OCI-LY7 (cell line): ENCODE results near the gene FRS2. TPM values are rescaled to one million over a fixed set of nuclear protein-coding genes. Genes with fewer than 3 reads are reported as not detected.

Experiments used
- BruUV-seq: library from RNA; stranded (reverse); fragments of 400-500 nt; replicated peaks from 2 replicates; lab custom pipeline; 2021; lab: Mats Ljungman, UMichigan
- CTCF ChIA-PET: fragments of 300-600 bp; sonication (Branson Sonifier 250); formaldehyde crosslinking; loops from one replicate; lab custom pipeline; 2022; ENCODE audit warnings: antibody characterized with exemption; ENCODE audit not compliant: unreplicated experiment; lab: Charles Lee
- POLR2A ChIA-PET: fragments of 300-600 bp; sonication (Branson Sonifier 250); formaldehyde crosslinking; loops from one replicate; lab custom pipeline; 2022; ENCODE audit warnings: antibody characterized with exemption; lab: Charles Lee
- DNase-seq: peaks from one replicate; pipeline ENCODE4 v3.0.0-alpha.2; 2015; ENCODE audit warnings: low spot score
- H2AFZ ChIP-seq: fragments of 200-600 bp; sonication (generic), shearing (Covaris generic); 2 replicates; pipeline ENCODE4 v1.6.1; 2014; ENCODE audit warnings: mild to moderate bottlenecking, antibody characterized with exemption, low read length, moderate library complexity
- H3K27ac ChIP-seq: fragments of 200-600 bp; sonication (generic); 2 replicates; pipeline ENCODE4 v1.5.1; 2014; ENCODE audit warnings: mixed run types, low read depth, mild to moderate bottlenecking, moderate library complexity, low read length, inconsistent platforms; ENCODE audit not compliant: poor library complexity, severe bottlenecking
- H3K36me3 ChIP-seq: fragments of 200-600 bp; sonication (generic); 2 replicates; pipeline ENCODE4 v1.6.1; 2014; ENCODE audit warnings: mild to moderate bottlenecking, antibody characterized with exemption, low read length, moderate library complexity, mixed read lengths; ENCODE audit not compliant: insufficient read depth
- H3K4me1 ChIP-seq: fragments of 200-600 bp; sonication (generic); 2 replicates; pipeline ENCODE4 v1.5.1; 2014; ENCODE audit warnings: mild to moderate bottlenecking, low read length; ENCODE audit not compliant: insufficient read depth, poor library complexity, severe bottlenecking
- H3K4me2 ChIP-seq: fragments of 200-600 bp; sonication (generic); 2 replicates; pipeline ENCODE4 v1.6.1; 2014; ENCODE audit warnings: mild to moderate bottlenecking, low read length
- H3K4me3 ChIP-seq: fragments of 200-600 bp; sonication (generic); 2 replicates; pipeline ENCODE4 v1.5.1; 2014; ENCODE audit warnings: mild to moderate bottlenecking, low read depth, low read length; ENCODE audit not compliant: poor library complexity, severe bottlenecking
- H3K79me2 ChIP-seq: fragments of 200-600 bp; sonication (generic); 2 replicates; pipeline ENCODE4 v1.6.1; 2016; ENCODE audit warnings: low read depth, mild to moderate bottlenecking, low read length, moderate library complexity, mixed read lengths; ENCODE audit not compliant: insufficient read depth
- H3K9me2 ChIP-seq: fragments of 200-600 bp; sonication (generic); 2 replicates; pipeline ENCODE4 v1.6.1; 2016; ENCODE audit warnings: mild to moderate bottlenecking, low read length, mixed read lengths; ENCODE audit not compliant: insufficient read depth
- H3K9me3 ChIP-seq: fragments of 200-600 bp; sonication (generic); 2 replicates; pipeline ENCODE4 v1.6.1; 2014; ENCODE audit warnings: mild to moderate bottlenecking, mixed run types, low read length, mixed read lengths
- H4K20me1 ChIP-seq: fragments of 200-600 bp; sonication (generic); 2 replicates; pipeline ENCODE4 v1.6.1; 2014; ENCODE audit warnings: mild to moderate bottlenecking, antibody characterized with exemption, low read length, moderate library complexity, mixed read lengths; ENCODE audit not compliant: insufficient read depth
- CTCF ChIP-seq: fragments of 200-600 bp; sonication (generic); conservative IDR thresholded peaks from 2 replicates; pipeline ENCODE4 v1.5.1; 2014; ENCODE audit warnings: mild to moderate bottlenecking, antibody characterized with exemption, low read length, moderate library complexity, mixed read lengths
- EZH2phosphoT487 ChIP-seq: fragments of 200-600 bp; sonication (generic); IDR thresholded peaks from 2 replicates; pipeline ENCODE4 v1.6.1; 2018; ENCODE audit warnings: low read depth, borderline replicate concordance, mild to moderate bottlenecking, mixed run types, antibody characterized with exemption, low read length, moderate library complexity, mixed read lengths
- intact Hi-C: fragments of 100-400 bp; cut with micrococcal nuclease; formaldehyde crosslinking; loops from one replicate; pipeline ENCODE4 v1.10.0; 2022; ENCODE audit not compliant: unreplicated experiment
- total RNA-seq, 2 experiments: library from RNA; depleted of rRNA in 1 of 2; stranded (reverse); fragments of >200 nt in 1 of 2; shearing (Covaris generic) in 1 of 2; gene quantifications; 2 replicates each; pipeline ENCODE4 v1.2.3, GENCODE V29; 2014 to 2022

The FRS2 gene
- total RNA-seq, 2 experiments from 2014 or later, result 11.1 to 18.5 TPM

GRCh38 chr12:69578283-69578682, 108.1 kb downstream of the FRS2 start:
- intact Hi-C loops, result loop anchor here (10.0 kb wide), 1 partner anchor 423 kb away; no protein-coding TSS in a partner anchor
- TF ChIP-seq EZH2phosphoT487 (no peak), CTCF (no peak)
- Histone ChIP-seq H3K4me2 (no peak overlapping the region), H3K36me3 (peaks cover 23% of the 10 kb centered on the region), H4K20me1 (no peaks in the 10 kb centered on the region), H3K9me3 (no peaks in the 10 kb centered on the region), H3K79me2 (no peaks in the 10 kb centered on the region), H2AFZ (no peak overlapping the region), H3K4me1 (peaks cover 6% of the 10 kb centered on the region), H3K4me3 (no peak overlapping the region), H3K27ac (no peak overlapping the region), H3K9me2 (no peaks in the 10 kb centered on the region)
- BruUV-seq, result no TSS peak
- CTCF ChIA-PET, result interaction anchor here (0.5 kb wide), 1 partner anchor 15 kb away, joined by 3 read pairs; no protein-coding TSS in a partner anchor
- DNase-seq, result no peak
- POLR2A ChIA-PET, result interaction anchor here (0.8 kb wide), 1 partner anchor 20 kb away, joined by 3 read pairs; no protein-coding TSS in a partner anchor

DNA sequence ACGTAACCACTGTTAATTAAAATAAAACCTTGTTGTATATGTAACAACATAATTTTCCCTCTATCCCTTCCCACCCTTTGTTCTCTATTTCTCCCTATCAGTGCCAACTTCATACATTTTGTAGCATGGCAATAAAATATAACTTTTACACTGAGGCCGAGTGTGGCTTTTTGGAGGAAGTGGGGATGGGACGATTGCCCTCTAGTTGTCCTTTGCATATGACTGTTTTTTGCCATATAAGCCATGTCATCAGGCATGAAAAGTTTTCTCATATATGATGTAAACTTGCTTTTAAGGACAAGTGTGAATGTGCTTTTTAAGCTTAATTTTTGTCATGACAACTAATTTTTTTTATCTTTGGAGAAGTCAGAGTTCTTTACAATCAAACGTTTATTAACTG, 108.8 kb downstream of the FRS2 start:
- no peak overlapping the region for H3K27ac ChIP-seq
- no peaks in the 10 kb centered on the region for H3K9me2 ChIP-seq
- ChIA-PET CTCF (no interaction called here), POLR2A (interaction anchor here (0.8 to 1.7 kb wide), 2 partner anchors 9 to 21 kb away, joined by 3 read pairs; no protein-coding TSS in a partner anchor)
- no peak overlapping the region for H3K4me3 ChIP-seq
- H3K36me3 ChIP-seq, result peaks cover 19% of the 10 kb centered on the region
- TF ChIP-seq CTCF (peak; percentile 42), EZH2phosphoT487 (no peak)
- no TSS peak for BruUV-seq
- intact Hi-C loops, result loop anchor here (10.0 kb wide), 1 partner anchor 424 kb away; no protein-coding TSS in a partner anchor
- no peak overlapping the region for H3K4me2 ChIP-seq
- DNase-seq, result no peak
- no peaks in the 10 kb centered on the region for H4K20me1 ChIP-seq
- H3K4me1 ChIP-seq, result peaks cover 6% of the 10 kb centered on the region
- H3K9me3 ChIP-seq, result no peaks in the 10 kb centered on the region
- H2AFZ ChIP-seq, result no peak overlapping the region
- no peaks in the 10 kb centered on the region for H3K79me2 ChIP-seq

DNA sequence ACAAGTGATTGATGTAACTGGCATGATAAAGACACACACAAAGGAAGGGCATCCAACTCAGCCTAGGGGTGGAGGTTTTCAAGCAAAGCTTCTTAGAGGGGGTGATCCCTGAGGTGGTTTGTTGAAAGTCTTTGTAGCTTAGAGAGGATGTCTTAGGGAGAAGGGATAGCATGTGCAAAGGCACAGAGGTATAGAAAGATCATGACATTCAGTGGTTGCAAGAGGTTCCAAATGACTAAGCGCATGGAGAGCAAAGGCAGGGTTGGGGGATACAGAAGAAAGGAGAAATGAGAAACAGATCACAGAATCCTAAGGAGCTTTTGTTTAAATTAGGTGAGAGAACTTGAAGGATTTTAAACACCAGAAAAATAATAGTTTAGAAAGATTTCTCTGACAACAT, 109.9 kb downstream of the FRS2 start:
- Histone ChIP-seq H3K79me2 (no peaks in the 10 kb centered on the region), H3K4me3 (no peak overlapping the region), H3K9me2 (no peaks in the 10 kb centered on the region), H3K4me1 (peaks cover 9% of the 10 kb centered on the region), H3K36me3 (peaks cover 8% of the 10 kb centered on the region; the same call in 1 of the 2 replicates), H2AFZ (no peak overlapping the region), H3K27ac (no peak overlapping the region), H3K9me3 (no peaks in the 10 kb centered on the region), H4K20me1 (no peaks in the 10 kb centered on the region), H3K4me2 (no peak overlapping the region)
- no TSS peak for BruUV-seq
- intact Hi-C loops, result no loop called here
- no peak for DNase-seq
- ChIA-PET CTCF (no interaction called here), POLR2A (interaction anchor here (0.6 to 1.7 kb wide), 2 partner anchors 10 to 249 kb away, joined by 3 read pairs; no protein-coding TSS in a partner anchor)
- no peak for TF ChIP-seq CTCF
- no peak for TF ChIP-seq EZH2phosphoT487
